ENCODE measurements around the gene ZWILCH.

ZWILCH gene

DNA sequence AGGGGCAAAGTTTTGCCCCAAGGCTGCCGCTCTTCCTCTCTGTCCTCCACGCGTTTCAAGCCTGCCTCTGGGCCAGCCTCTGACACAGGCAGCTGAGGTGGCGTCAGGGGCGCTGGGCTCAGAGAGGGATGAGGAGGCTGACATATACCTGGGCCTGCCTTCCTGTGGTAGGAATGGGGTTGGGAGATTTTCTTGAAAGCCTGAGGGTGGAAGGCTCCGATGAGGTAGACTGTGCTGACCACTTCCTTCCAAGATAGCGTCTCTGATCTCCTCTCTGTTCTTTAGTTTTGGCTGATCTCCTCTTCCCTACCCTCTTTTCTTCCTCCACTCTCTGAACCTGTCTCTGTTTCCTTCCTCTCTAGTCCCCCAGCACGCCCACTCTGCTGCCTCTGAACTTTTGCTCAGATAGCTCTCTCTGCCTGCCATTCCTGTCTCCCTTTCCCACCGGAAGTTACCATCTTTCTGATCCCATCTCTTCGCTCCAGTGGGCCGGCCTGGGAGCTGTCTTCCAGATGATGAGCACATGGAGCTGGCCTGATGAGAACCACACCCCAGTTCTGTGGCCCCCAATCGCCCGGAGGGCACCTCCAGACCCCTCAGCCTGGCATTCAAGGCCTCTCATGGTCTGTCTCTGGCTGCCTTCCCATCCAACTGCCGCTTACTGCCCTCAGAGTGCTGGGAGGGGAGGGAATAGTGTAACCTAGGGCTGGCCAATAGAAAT lies 93.1 kb downstream of the ZWILCH start:
- in situ Hi-C loops (cut with MboI; ENCODE audit: low sequenced_read_pairs) = no loop called here

Data from HL-60/S4 treated with retinoic acid at 250 ng/mL for 4 days and 3 days (cell line).